GM18907 (cell line): ENCODE measurements around the gene LRCOL1.

Experiments
- ATAC-seq: cut with Tn5 transposase; IDR thresholded peaks from one replicate; pipeline ENCODE4 v1.9.1; 2021; ENCODE audit warnings: mild to moderate bottlenecking, moderate library complexity; ENCODE audit not compliant: unreplicated experiment

LRCOL1 gene

GRCh38 chr12:132637811-132638210, 27.4 kb upstream of the LRCOL1 start:
- ATAC-seq, result no peak

GRCh38 chr12:132635076-132635955, 24.9 kb upstream of the LRCOL1 start:
- no peak for ATAC-seq

GRCh38 chr12:132634411-132634990, 24.1 kb upstream of the LRCOL1 start:
- ATAC-seq, result no peak

- no peak for ATAC-seq
Measured at GRCh38 chr12:132633901-132634300, 23.5 kb upstream of the LRCOL1 start.

GRCh38 chr12:132633398-132633797, 23.0 kb upstream of the LRCOL1 start:
- ATAC-seq, result no peak

GRCh38 chr12:132632521-132633228, 22.3 kb upstream of the LRCOL1 start:
- ATAC-seq, result no peak

- ATAC-seq, result no peak
Measured at GRCh38 chr12:132631666-132632065, 21.3 kb upstream of the LRCOL1 start.

- no peak for ATAC-seq
Measured at GRCh38 chr12:132630672-132631071, 20.3 kb upstream of the LRCOL1 start.

GRCh38 chr12:132629330-132629729, 18.9 kb upstream of the LRCOL1 start:
- ATAC-seq, result no peak

- ATAC-seq, result no peak
Measured at GRCh38 chr12:132625731-132626430, 15.5 kb upstream of the LRCOL1 start.

GRCh38 chr12:132624910-132625630, 14.7 kb upstream of the LRCOL1 start:
- no peak for ATAC-seq

GRCh38 chr12:132624186-132624855, 13.9 kb upstream of the LRCOL1 start:
- ATAC-seq, result no peak

- ATAC-seq, result no peak
Measured at GRCh38 chr12:132623072-132623869, 12.9 kb upstream of the LRCOL1 start.

- ATAC-seq, result no peak
Measured at GRCh38 chr12:132622437-132623071, 12.2 kb upstream of the LRCOL1 start.

- ATAC-seq, result no peak
Measured at GRCh38 chr12:132621657-132622435, 11.5 kb upstream of the LRCOL1 start.

GRCh38 chr12:132620899-132621656, 10.7 kb upstream of the LRCOL1 start:
- ATAC-seq, result no peak
